H1 (cell line): ENCODE results near the gene SKIDA1. TPM values are rescaled to one million over a fixed set of nuclear protein-coding genes. Genes with fewer than 3 reads are reported as not detected.

Experiments
- CHD2 ChIP-seq: IDR thresholded peaks from 2 replicates; pipeline ENCODE4 v1.6.1; 2012; ENCODE audit warnings: low read length, improper control_type of control experiment
- EGR1 ChIP-seq: IDR thresholded peaks from 2 replicates; pipeline ENCODE4 v1.6.1; 2011; ENCODE audit warnings: low read depth, low read length, borderline replicate concordance
- EZH2 ChIP-seq: fragments of 200-600 bp; sonication (generic); IDR thresholded peaks from 2 replicates; pipeline ENCODE4 v1.7.1; 2012; ENCODE audit warnings: low read depth, mild to moderate bottlenecking, moderate library complexity, low read length, inconsistent platforms; ENCODE audit not compliant: severe bottlenecking
- FOSL1 ChIP-seq: IDR thresholded peaks from 2 replicates; pipeline ENCODE4 v1.6.1; 2011; ENCODE audit warnings: mild to moderate bottlenecking, low read depth, low read length, moderate library complexity; ENCODE audit not compliant: insufficient read depth
- GTF2F1 ChIP-seq: IDR thresholded peaks from 2 replicates; pipeline ENCODE4 v1.6.1; 2012; ENCODE audit warnings: low read depth, low read length, improper control_type of control experiment, borderline replicate concordance
- JUND ChIP-seq: IDR thresholded peaks from 2 replicates; pipeline ENCODE4 v1.6.1; 2011; ENCODE audit warnings: mild to moderate bottlenecking, improper control_type of control experiment, low read length
- POLR2A ChIP-seq, 2 experiments: IDR thresholded peaks; 1 replicate in 1 of 2; 2 replicates in 1 of 2; pipeline ENCODE4 v1.6.1; 2011; ENCODE audit warnings: low read depth in 2 of 2, low read length in 2 of 2, mild to moderate bottlenecking in 2 of 2; ENCODE audit errors: control extremely low read depth in 1 of 2
- POLR2AphosphoS5 ChIP-seq: IDR thresholded peaks from 2 replicates; pipeline ENCODE4 v1.6.1; 2011; ENCODE audit warnings: low read depth, low read length
- SIN3A ChIP-seq, 2 experiments: IDR thresholded peaks in 1 of 2; conservative IDR thresholded peaks in 1 of 2; 2 replicates each; pipeline ENCODE4 v1.6.1; 2011 to 2012; ENCODE audit warnings: low read length in 2 of 2, improper control_type of control experiment in 1 of 2, low read depth in 1 of 2, mild to moderate bottlenecking in 1 of 2
- SP2 ChIP-seq: IDR thresholded peaks from 2 replicates; pipeline ENCODE4 v1.6.1; 2012; ENCODE audit warnings: mild to moderate bottlenecking, low read length, inconsistent platforms
- polyA plus RNA-seq, 7 experiments: library from polyadenylated mRNA; depleted of rRNA in 3 of 7; stranded (reverse) in 5 of 7; unstranded in 2 of 7; fragments of >200 nt in 5 of 7; fragments of 200-250 nt in 2 of 7; gene quantifications; 1 replicate in 5 of 7; 2 replicates in 1 of 7; 4 replicates in 1 of 7; pipeline versions ENCODE4 v1.2.1 to v1.2.3, GENCODE V29; 2011 to 2013; ENCODE audit warnings: missing spikeins in 2 of 7, mixed read lengths in 2 of 7
- total RNA-seq: library from RNA; stranded (reverse); fragmentation: NEBNext Ultra II Directional; extraction: Animal tissue kit (Norgen Biotek cat#: 25700); gene quantifications from 2 replicates; pipeline ENCODE4 v1.2.1, GENCODE V29; 2021

SKIDA1 gene
- total and polyA plus RNA-seq, 2 of the 8 experiments (the other 6 are each of a cell fraction or from before 2014, with no cell fraction given), result 1.5 to 8.0 TPM

GRCh38 chr10:21499701-21500577 lies 25.5 kb downstream of the SKIDA1 start (continued):
- TF ChIP-seq EGR1 (0 out of 2 replicates have a peak, but pooled peaks have one; percentile 4), FOSL1 (no peak), GTF2F1 (no peak), CHD2 (no peak), SIN3A (conservative IDR thresholded peaks at IDR 0.05 in 1 of 2, IDR thresholded peaks at IDR 0.05 in 1 of 2; ENCODE audit: low read depth in 1 of 2, low read length in 2 of 2) (0 out of 4 replicates have a peak, but pooled peaks of 1 of the 2 experiments have one; percentile 14), EZH2 (peak; percentile 65), POLR2AphosphoS5 (no peak), JUND (no peak), POLR2A (IDR thresholded peaks at IDR 0.05; ENCODE audit: control extremely low read depth in 1 of 2, low read depth in 2 of 2, low read length in 2 of 2) (peak in 1 of 2 experiments; percentile 58; a peak in 1 of 3 replicates), SP2 (no peak)
